C4-2B (cell line): ENCODE measurements around the gene VOPP1.

ENCODE experiments used
- CTCF ChIP-seq: fragments of 450-650 bp; conservative IDR thresholded peaks from 2 replicates; pipeline ENCODE4 v1.5.1; 2017; ENCODE audit warnings: mild to moderate bottlenecking
- ZFX ChIP-seq: fragments of 450-650 bp; IDR thresholded peaks from 2 replicates; pipeline ENCODE4 v1.6.1; 2017

- TF ChIP-seq CTCF (no peak), ZFX (no peak)
These were observed 70.0 kb downstream of the VOPP1 start for GRCh38 chr7:55502124-55502857.
